AG04450 (cell line): ENCODE measurements around the gene MEF2A. TPM values are rescaled to one million over a fixed set of nuclear protein-coding genes. Genes with fewer than 3 reads are reported as not detected.
"Not testable (repeated sequence)": the region's sequence is repeated elsewhere in the genome, so short reads cannot be mapped to it uniquely, and the experiment has no call there.

Experiments used
- CTCF ChIA-PET: fragments of 300-600, 350-600 bp; formaldehyde crosslinking; extraction: SDS; loops from one replicate; lab custom pipeline; 2022; ENCODE audit warnings: antibody characterized with exemption, inconsistent platforms; lab: Charles Lee
- POLR2A ChIA-PET: fragments of 350-600 bp; formaldehyde crosslinking; extraction: SDS; loops from one replicate; lab custom pipeline; 2021; ENCODE audit warnings: antibody characterized with exemption, inconsistent platforms; lab: Yijun Ruan, JAX
- DNase-seq: peaks from one replicate; pipeline ENCODE4 v3.0.0-alpha.2; 2011; ENCODE audit warnings: low read depth, low spot score
- H3K27ac ChIP-seq: one replicate; pipeline ENCODE4 v1.5.1; 2012; ENCODE audit warnings: low read depth, low read length, control low read depth
- H3K27me3 ChIP-seq: one replicate; pipeline ENCODE4 v1.6.0; 2012; ENCODE audit warnings: low read length; ENCODE audit not compliant: control insufficient read depth, insufficient read depth
- H3K4me3 ChIP-seq: 2 replicates; pipeline ENCODE4 v1.5.1; 2011; ENCODE audit warnings: mild to moderate bottlenecking, low read depth, low read length, control low read depth
- H3K9me3 ChIP-seq: 2 replicates; pipeline ENCODE4 v1.5.1; 2012; ENCODE audit warnings: low read length; ENCODE audit not compliant: control insufficient read depth, insufficient read depth
- CTCF ChIP-seq: IDR thresholded peaks from 2 replicates; pipeline ENCODE4 v1.5.1; 2011; ENCODE audit warnings: low read depth, low read length, control low read depth, inconsistent platforms
- polyA plus RNA-seq: library from polyadenylated mRNA; depleted of rRNA; stranded (reverse); fragments of >200 nt; gene quantifications from 2 replicates; pipeline ENCODE4 v1.2.3, GENCODE V29; 2011

The MEF2A gene
- polyA plus RNA-seq, 1 experiment, result 40.9 TPM

- Histone ChIP-seq H3K9me3 (no peaks in the 10 kb centered on the region), H3K4me3 (no peak overlapping the region), H3K27ac (no peak overlapping the region), H3K27me3 (peaks cover 4% of the 10 kb centered on the region)
- no peak for TF ChIP-seq CTCF
- CTCF ChIA-PET, result no interaction called here
- DNase-seq, result no peak
- POLR2A ChIA-PET, result no interaction called here
Measured at GRCh38 chr15:99749386-99749785, 183.6 kb downstream of the MEF2A start.

- POLR2A ChIA-PET, CTCF ChIA-PET, H3K9me3 ChIP-seq: not testable (repeated sequence)
Measured at GRCh38 chr15:99750326-99750725, 184.5 kb downstream of the MEF2A start.

GRCh38 chr15:99752556-99752955 lies 186.8 kb downstream of the MEF2A start:
- no peak overlapping the region for H3K27ac ChIP-seq
- no peaks in the 10 kb centered on the region for H3K27me3 ChIP-seq
- CTCF ChIA-PET, result interaction anchor here (5.3 kb wide), 1 partner anchor 480 kb away, joined by 176 read pairs; no protein-coding TSS in a partner anchor
- no peak for TF ChIP-seq CTCF
- no peak for DNase-seq
- no peak overlapping the region for H3K4me3 ChIP-seq
- no peaks in the 10 kb centered on the region for H3K9me3 ChIP-seq
- POLR2A ChIA-PET, result no interaction called here

More at GRCh38 chr15:99750326-99750725, 184.5 kb downstream of the MEF2A start:
- not testable (repeated sequence) for H3K27me3 ChIP-seq, H3K27ac ChIP-seq, DNase-seq, H3K4me3 ChIP-seq

- ChIA-PET POLR2A (no interaction called here), CTCF (interaction anchor here (0.6 to 5.3 kb wide), 2 partner anchors 480 to 571 kb away, joined by 4 to 176 read pairs; no protein-coding TSS in a partner anchor)
Measured at GRCh38 chr15:99753066-99753465, 187.3 kb downstream of the MEF2A start.

GRCh38 chr15:99755692-99756409 lies 190.1 kb downstream of the MEF2A start:
- Histone ChIP-seq H3K27ac (no peak overlapping the region), H3K27me3 (peaks cover 4% of the 10 kb centered on the region), H3K9me3 (no peaks in the 10 kb centered on the region), H3K4me3 (no peak overlapping the region)
- DNase-seq, result peak; percentile 18
- POLR2A ChIA-PET, result no interaction called here
- TF ChIP-seq CTCF, result peak; percentile 89
- CTCF ChIA-PET, result interaction anchor here (0.5 to 5.3 kb wide), 44 partner anchors 8 to 1949 kb away, joined by 3 to 176 read pairs (median 4); partner anchors contain the start of gene LYSMD4

More at GRCh38 chr15:99753066-99753465, 187.3 kb downstream of the MEF2A start:
- Histone ChIP-seq H3K27me3 (peaks cover 2% of the 10 kb centered on the region), H3K9me3 (no peaks in the 10 kb centered on the region), H3K4me3 (no peak overlapping the region), H3K27ac (no peak overlapping the region)
- no peak for TF ChIP-seq CTCF
- no peak for DNase-seq
